ENCODE data around the gene SALL1. TPM values are rescaled to one million over a fixed set of nuclear protein-coding genes. Genes with fewer than 3 reads are reported as not detected.

The SALL1 gene
- total and polyA plus RNA-seq, 10 donors: under 0.01 TPM; not detected in 9

GRCh38 chr16:51147776-51148677 is 3.0 kb downstream of the SALL1 start:
- H3K36me3 ChIP-seq: no peaks in the 10 kb centered on the region
- WGBS, 5 donors: 54 to 74% (median 70%) methylated on average over 3 of the region's 3 CpGs
- intact Hi-C loops (cut with DNase I; ENCODE audit: low total_unique reads): no loop called here
- no peak overlapping the region for H3K27ac ChIP-seq
- peaks cover 0 to 37% (median 21%) of the 10 kb centered on the region in 6 donors for H3K4me1 ChIP-seq
- H3K4me3 ChIP-seq: no peak overlapping the region
- TF ChIP-seq, protein P1, sequence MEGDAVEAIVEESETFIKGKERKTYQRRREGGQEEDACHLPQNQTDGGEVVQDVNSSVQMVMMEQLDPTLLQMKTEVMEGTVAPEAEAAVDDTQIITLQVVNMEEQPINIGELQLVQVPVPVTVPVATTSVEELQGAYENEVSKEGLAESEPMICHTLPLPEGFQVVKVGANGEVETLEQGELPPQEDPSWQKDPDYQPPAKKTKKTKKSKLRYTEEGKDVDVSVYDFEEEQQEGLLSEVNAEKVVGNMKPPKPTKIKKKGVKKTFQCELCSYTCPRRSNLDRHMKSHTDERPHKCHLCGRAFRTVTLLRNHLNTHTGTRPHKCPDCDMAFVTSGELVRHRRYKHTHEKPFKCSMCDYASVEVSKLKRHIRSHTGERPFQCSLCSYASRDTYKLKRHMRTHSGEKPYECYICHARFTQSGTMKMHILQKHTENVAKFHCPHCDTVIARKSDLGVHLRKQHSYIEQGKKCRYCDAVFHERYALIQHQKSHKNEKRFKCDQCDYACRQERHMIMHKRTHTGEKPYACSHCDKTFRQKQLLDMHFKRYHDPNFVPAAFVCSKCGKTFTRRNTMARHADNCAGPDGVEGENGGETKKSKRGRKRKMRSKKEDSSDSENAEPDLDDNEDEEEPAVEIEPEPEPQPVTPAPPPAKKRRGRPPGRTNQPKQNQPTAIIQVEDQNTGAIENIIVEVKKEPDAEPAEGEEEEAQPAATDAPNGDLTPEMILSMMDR (IDR thresholded peaks at IDR 0.05 in 8 of 11, conservative IDR thresholded peaks at IDR 0.05 in 3 of 11): no peak
- TF ChIP-seq POLR2A (IDR thresholded peaks at IDR 0.05): no peak
- no peak for TF ChIP-seq POLR2AphosphoS5 (IDR thresholded peaks at IDR 0.05)
- H3K27me3 ChIP-seq (replicated peaks in 1 of 7): peaks cover 0 to 71% (median 53%) of the 10 kb centered on the region in 7 donors
- peaks cover 0 to 12% (median 0%) of the 10 kb centered on the region in 8 donors for H3K9me3 ChIP-seq
- no peak for DNase-seq

- H3K4me3 ChIP-seq: no peak overlapping the region
- H3K27me3 ChIP-seq (replicated peaks in 1 of 7): peaks cover 0 to 61% (median 37%) of the 10 kb centered on the region in 7 donors
- H3K27ac ChIP-seq: no peak overlapping the region
- DNase-seq: no peak
- H3K9me3 ChIP-seq: peaks cover 0 to 1% (median 0%) of the 10 kb centered on the region in 8 donors
- intact Hi-C loops (cut with DNase I; ENCODE audit: low total_unique reads): no loop called here
- TF ChIP-seq, protein P1 (IDR thresholded peaks at IDR 0.05 in 8 of 11, conservative IDR thresholded peaks at IDR 0.05 in 3 of 11): no peak
- TF ChIP-seq POLR2A (IDR thresholded peaks at IDR 0.05) (no peak), POLR2AphosphoS5 (IDR thresholded peaks at IDR 0.05) (no peak)
- no peaks in the 10 kb centered on the region for H3K36me3 ChIP-seq
- peaks cover 0 to 20% (median 8%) of the 10 kb centered on the region in 6 donors for H3K4me1 ChIP-seq
- 15 to 24% (median 17%) methylated on average over 6 of the region's 6 CpGs for WGBS, 5 donors
Observed at GRCh38 chr16:51146256-51146924, 4.7 kb downstream of the SALL1 start.

DNA sequence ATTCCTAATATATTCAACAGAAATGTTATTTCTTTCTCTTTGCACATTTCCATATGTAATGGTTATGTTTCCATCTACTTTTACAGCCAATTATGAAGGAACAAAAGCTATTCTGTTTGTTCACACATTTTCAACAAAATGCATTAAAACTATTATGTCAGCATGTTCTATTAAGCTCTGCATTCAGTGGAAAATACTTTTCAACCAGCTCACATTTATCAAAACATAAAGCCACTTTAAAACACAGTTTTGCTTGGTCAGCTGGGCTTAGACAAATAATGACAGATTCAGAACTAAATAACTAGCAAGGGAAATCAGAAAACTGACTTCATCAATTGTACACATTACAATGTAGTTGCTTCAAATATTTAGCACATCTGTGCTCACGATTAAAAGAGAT is 6.9 kb downstream of the SALL1 start:
- DNase-seq: no peak
- H3K9me3 ChIP-seq: no peaks in the 10 kb centered on the region
- no peak overlapping the region for H3K4me3 ChIP-seq
- no peak overlapping the region for H3K27ac ChIP-seq
- H3K27me3 ChIP-seq (replicated peaks in 1 of 7): peaks cover 0 to 53% (median 15%) of the 10 kb centered on the region in 7 donors
- intact Hi-C loops (cut with DNase I; ENCODE audit: low total_unique reads): no loop called here
- H3K36me3 ChIP-seq: no peaks in the 10 kb centered on the region
- H3K4me1 ChIP-seq: no peaks in the 10 kb centered on the region
- TF ChIP-seq POLR2A (IDR thresholded peaks at IDR 0.05) (no peak), POLR2AphosphoS5 (IDR thresholded peaks at IDR 0.05) (no peak)
- TF ChIP-seq, protein P1 (IDR thresholded peaks at IDR 0.05 in 8 of 11, conservative IDR thresholded peaks at IDR 0.05 in 3 of 11): no peak
- WGBS, 5 donors: 68 to 75% (median 73%) methylated on average over 1 of the region's 1 CpG
